ENCODE results near the gene SEMA4D.
A peak's percentile ranks its signal among the peaks of the same experiment; 100 is the strongest.

Gene SEMA4D

GRCh38 chr9:89442981-89443814, 54.7 kb downstream of the SEMA4D start:
- no peak for DNase-seq

- no peak for DNase-seq
Observed at GRCh38 chr9:89442501-89442978, 55.4 kb downstream of the SEMA4D start.

- no peak for DNase-seq
Observed at GRCh38 chr9:89441986-89442385, 55.9 kb downstream of the SEMA4D start.

GRCh38 chr9:89441655-89441970, 56.3 kb downstream of the SEMA4D start:
- DNase-seq = no peak

GRCh38 chr9:89440951-89441654, 56.8 kb downstream of the SEMA4D start:
- no peak for DNase-seq

DNA sequence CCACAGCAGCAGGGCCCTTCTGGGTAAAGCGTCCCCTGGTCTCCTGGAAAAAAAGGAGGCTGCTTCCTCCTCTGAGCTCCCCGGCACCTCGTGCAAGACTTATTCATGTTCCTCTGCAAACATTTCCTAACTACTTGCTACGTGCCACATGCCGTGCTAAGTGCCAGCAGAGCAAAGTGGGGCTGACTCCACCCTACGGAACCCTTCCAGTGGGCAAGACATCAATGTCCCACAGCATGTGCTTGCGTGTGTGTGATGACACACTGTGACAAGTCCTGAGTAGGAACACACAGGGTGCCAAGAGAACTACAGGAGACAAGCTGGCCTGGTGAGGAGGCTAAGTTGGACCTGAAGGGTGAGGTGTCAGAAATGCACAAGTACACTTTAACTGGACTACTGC, 57.4 kb downstream of the SEMA4D start:
- DNase-seq = no peak

DNA sequence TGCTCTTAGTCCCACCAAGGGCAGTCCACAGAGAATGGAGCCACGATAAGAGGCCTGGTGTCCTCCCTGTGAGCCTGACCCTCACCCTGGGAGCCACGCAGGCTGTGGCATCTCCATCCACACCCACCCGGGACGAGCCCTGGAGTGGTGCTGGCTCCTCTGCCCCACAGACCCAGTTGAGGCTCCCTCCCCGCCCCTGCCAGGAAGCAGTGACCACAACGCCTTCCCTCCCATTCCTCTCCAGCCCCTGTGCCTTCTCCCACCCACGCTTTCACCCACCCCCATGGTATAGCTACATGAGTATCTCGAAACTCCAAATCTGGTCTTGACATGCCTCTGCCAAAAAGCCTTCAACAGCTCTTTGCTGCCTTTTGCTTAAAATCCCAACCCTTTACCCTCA, 57.9 kb downstream of the SEMA4D start:
- DNase-seq = no peak

- no peak for DNase-seq
Observed at GRCh38 chr9:89439571-89439970, 58.3 kb downstream of the SEMA4D start.

DNA sequence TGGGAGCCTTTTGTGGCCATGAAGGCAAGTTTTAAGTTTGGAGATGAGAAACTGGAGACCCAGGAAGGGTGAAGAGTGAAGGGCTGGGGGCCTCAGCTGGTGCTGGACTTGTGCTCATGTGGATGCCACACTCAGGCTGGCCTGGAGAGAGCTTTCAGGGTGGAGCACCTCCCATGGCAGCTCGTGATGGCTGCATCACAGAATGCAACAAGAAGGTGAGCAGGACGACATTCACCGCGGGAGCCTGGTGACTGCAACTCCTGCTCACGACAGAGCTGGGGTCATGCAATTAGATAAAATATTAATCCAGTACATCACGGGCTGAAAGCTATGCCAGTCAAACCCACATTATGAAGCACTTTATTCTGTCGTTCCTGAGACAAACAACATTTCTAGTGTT, 59.7 kb downstream of the SEMA4D start:
- no peak for DNase-seq

DNA sequence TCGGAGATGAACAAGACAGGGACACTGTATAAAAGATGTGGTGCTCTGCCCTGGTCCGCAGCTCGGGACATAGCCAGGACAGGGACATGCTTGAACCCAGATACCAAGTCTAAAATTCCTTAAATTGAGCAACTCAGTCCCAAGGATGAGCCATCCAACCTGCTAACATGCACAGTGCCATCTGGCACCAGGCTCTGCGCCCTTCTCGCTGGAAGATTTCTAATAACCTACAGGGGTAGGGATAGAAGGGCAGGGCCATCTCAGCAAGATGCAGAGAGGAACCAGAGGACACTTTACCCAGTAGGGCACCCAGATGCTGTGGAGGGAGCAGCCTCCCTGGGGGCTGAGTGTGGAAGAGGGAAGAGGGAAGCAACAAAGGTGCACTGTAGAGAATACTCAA, 60.1 kb downstream of the SEMA4D start:
- no peak for DNase-seq

GRCh38 chr9:89436963-89437625, 60.8 kb downstream of the SEMA4D start:
- peak; percentile 51 for DNase-seq

DNA sequence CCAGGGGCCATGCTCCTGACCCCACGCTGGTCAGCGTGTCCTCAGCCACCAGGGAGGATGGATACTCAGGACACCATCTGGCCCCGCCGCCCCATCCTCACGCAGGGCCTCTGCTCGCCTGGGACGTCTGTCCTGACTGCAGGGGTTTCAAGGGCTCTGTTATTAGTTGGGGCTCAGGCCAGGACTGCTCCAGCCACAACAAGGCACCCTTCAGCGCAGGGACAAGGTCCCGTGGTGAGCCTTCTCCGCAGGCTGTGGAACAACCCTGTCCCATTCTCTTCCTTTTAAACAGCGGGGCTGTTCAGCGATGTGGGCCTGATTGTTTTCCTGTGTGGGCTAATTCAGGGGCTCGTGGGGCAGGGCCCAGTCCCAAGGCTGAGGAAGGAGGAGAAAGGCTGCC, 61.6 kb downstream of the SEMA4D start:
- DNase-seq = no peak

DNA sequence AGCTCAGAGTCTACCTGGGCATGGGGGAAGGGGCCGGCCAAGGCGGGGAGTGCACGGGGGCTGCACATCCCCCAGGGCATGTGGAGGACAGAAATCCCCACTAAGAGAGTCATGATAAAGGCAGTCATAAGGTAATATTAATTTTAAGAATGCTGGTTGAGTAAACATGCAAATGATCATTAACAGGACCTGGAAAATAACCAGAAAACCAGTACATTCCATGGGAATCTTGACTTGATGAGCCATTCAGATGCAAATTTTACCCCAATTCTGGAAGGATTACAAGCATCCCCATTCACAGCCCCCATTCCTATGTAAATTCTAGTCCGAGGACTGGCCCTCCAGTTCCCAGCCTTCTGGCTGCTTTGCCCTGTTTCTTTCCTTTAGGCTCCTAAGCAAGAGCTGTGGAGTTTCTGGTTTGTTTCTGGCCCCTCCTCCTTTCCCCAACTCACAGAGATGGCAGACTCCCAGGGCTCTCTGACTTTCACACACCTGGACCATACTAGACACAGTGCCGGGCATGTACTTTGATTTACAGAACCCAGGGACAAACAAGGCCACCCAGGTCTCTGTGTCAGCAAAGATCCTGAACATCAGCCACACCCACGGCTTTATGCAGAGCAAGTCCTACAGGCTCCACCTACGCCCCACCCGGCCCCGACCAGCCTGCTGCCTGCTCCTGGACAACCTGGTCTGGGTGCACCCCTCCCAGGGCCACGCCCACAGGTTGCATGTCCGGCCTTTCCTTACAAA, 62.7 kb downstream of the SEMA4D start:
- DNase-seq = no peak

- DNase-seq = no peak
Observed at GRCh38 chr9:89434636-89435035, 63.3 kb downstream of the SEMA4D start.

- DNase-seq = no peak
Observed at GRCh38 chr9:89433826-89434225, 64.1 kb downstream of the SEMA4D start.

DNA sequence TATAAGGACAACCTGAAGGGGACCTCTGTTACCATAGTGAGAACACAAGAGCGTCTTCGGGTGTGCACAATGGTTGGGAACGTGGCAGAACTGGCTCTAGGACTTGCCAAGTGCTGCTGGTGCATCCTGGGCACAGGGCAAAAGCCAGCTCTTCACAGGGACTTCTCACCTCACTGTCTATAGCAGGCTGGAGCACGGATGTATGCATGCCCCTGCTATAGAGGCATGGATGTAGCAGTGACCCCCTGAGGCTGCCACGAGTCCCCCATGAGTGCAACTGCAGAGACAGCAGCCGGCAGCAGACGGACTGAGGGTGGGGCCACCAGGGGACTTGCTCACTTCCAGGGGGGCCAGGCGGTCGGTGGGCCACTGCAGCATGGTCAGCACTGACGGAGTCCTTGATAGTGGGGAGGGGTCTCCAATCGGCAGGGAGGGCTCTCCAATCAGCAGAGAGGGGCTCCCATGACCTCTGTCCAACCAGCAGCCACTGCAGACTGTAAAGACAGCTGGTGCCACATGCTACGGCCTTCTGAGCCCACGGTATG, 64.9 kb downstream of the SEMA4D start:
- DNase-seq = no peak

- no peak for DNase-seq
Observed at GRCh38 chr9:89431930-89432725, 65.8 kb downstream of the SEMA4D start.

DNA sequence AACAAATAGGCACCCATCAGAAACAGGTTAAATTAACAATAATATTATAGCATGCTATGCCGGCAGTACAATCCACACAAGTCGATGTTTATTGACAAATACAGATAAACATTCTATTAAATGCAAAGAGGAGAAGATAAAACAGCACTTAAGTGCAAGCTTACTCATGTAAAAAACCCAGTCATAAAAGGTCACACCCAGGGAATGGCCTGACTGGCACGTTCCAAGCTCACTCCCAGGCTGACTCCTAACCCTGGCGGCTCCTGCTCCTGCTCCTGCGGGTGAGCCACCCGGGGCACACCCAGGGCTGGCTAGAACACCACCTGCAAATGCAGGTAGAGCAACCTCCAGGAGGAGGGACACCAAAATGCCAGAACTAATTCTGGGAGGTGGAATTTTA, 66.9 kb downstream of the SEMA4D start:
- no peak for DNase-seq

DNA sequence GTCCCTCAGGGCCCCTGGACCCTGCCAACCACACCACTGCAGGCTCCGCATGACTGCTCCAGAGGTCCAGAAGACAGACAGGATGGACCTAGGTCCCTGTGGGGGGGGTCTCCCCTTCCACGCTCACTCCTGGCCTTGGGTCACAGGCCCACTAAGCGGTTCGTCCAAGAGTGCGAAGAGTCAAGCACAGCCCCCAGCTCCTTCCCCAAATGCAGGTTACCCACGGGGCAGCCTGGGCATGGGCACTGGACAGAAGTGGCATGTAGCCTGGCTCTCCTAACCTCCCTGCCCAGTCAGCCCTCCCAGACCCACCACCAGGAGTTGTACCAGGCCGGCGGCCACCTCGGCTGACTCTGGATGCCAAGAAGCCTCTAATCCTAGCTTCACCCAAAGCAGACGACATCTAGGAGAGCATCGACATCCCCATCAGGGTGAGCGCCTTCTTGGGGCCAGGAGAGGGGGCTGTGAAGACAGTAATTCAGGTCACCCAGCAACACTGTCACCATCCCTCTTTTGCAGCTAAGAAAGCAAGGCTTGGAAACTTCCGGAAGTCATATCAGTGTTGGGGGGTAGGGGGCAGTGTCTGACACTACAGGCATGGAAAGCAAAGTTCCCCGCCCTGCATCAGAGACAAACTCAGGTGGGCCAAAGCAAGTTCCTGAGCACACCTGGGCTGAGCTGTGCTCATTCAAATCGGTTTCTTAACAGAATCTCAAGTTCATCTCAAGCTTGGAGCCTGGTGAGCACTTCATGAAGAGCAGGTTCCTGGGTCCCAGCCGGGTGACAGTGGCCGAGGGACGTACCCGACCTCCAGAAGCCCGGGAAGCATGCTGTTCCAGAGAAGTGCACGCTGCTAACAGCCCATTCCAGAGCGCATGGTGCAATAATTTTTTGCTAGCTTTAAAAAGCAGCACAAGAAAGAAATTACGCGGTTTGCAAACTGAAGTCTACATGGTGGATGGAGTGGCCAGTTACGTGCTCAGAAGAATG, 68.7 kb downstream of the SEMA4D start:
- peak; percentile 58 for DNase-seq

- DNase-seq = no peak
Observed at GRCh38 chr9:89428222-89428761, 69.6 kb downstream of the SEMA4D start.
